Measurements from ENCODE around the gene CBY1.

DNA sequence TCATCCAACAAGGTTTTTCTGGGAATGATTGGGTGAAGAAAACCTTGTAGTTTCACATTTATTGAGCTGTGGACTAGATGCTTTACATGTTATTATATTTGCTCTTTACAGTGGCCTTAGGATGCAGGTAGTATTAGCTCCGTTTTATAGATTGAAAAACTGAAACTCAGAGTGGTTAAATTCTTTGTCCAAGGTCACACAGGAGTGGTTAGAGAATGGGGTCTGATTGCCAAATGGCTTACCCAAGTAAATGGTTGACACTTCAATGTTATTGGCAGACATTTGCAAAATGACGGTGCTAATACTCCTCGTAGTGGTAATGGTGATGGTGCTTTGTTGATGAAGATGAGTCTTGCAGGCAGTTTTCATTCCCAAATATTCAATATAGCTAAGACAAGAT, 51.5 kb downstream of the CBY1 start:
- TF ChIP-seq CTCF (IDR thresholded peaks at IDR 0.05): no peak
- no peak for TF ChIP-seq POLR2A (IDR thresholded peaks at IDR 0.05)

Measured in esophagus squamous epithelium (tissue), 4 donors.